Stimulated activated CD8-positive, alpha-beta memory T cell treated with anti-CD3 and anti-CD28 coated beads, Interleukin-12 subunit alpha, Interleukin-12 subunit beta, amount 100 ng/mL, for 24 hours (primary cell): ENCODE measurements around the gene LTB4R2.
A peak's percentile ranks its signal among the peaks of the same experiment; 100 is the strongest.

ENCODE experiments used
- DNase-seq: peaks from one replicate; pipeline ENCODE4 v3.0.0-alpha.2; 2020; ENCODE audit errors: extremely low read depth

Gene LTB4R2

GRCh38 chr14:24299255-24300191, 10.4 kb upstream of the LTB4R2 start, which contains the start of the genes DHRS1 and NOP9:
TSS of gene DHRS1 (minus strand) at chr14:24299780. CDS start at chr14:24299106, 674 bp downstream.
TSS of gene NOP9 (plus strand) at chr14:24299850. CDS start at chr14:24299955, 105 bp downstream.
- peak; percentile 85 for DNase-seq

- DNase-seq, result no peak
These were observed 9.5 kb upstream of the LTB4R2 start for GRCh38 chr14:24300326-24300980.

- DNase-seq, result no peak
These were observed 5.9 kb upstream of the LTB4R2 start for GRCh38 chr14:24304019-24304387.

- DNase-seq, result no peak
These were observed 2.8 kb upstream of the LTB4R2 start for GRCh38 chr14:24307156-24307574.

- DNase-seq, result no peak
These were observed 2.2 kb upstream of the LTB4R2 start, which contains the start of gene CIDEB for GRCh38 chr14:24307575-24308341. TSS of gene CIDEB (minus strand) at chr14:24307977. CDS start at chr14:24307858, 119 bp downstream.

- DNase-seq, result no peak
These were observed 1.4 kb upstream of the LTB4R2 start for GRCh38 chr14:24308342-24309124.

- no peak for DNase-seq
These were observed 315 bp downstream of the LTB4R2 start for GRCh38 chr14:24310265-24310645.

- DNase-seq, result no peak
These were observed 985 bp downstream of the LTB4R2 start, which contains the start of gene LTB4R for GRCh38 chr14:24310646-24311604. TSS of gene LTB4R (plus strand) at chr14:24311502. CDS start at chr14:24315652, 4,150 bp downstream.

- DNase-seq, result no peak
These were observed 2.1 kb downstream of the LTB4R2 start for GRCh38 chr14:24311837-24312615.

- DNase-seq, result no peak
These were observed 3.0 kb downstream of the LTB4R2 start for GRCh38 chr14:24312736-24313507.

GRCh38 chr14:24313913-24314312, 4.0 kb downstream of the LTB4R2 start:
- no peak for DNase-seq

GRCh38 chr14:24314377-24315193, 4.6 kb downstream of the LTB4R2 start:
- no peak for DNase-seq

GRCh38 chr14:24315243-24315806, 5.4 kb downstream of the LTB4R2 start:
- no peak for DNase-seq

GRCh38 chr14:24315807-24316596, 6.1 kb downstream of the LTB4R2 start:
- no peak for DNase-seq

- no peak for DNase-seq
These were observed 6.6 kb downstream of the LTB4R2 start for GRCh38 chr14:24316597-24316950.
